ENCODE data around the gene IYD. TPM values are rescaled to one million over a fixed set of nuclear protein-coding genes. Genes with fewer than 3 reads are reported as not detected.
A peak's percentile ranks its signal among the peaks of the same experiment; 100 is the strongest.

IYD gene
- polyA plus RNA-seq, 2 of the 4 experiments (the other 2 are of a cell fraction), result 0.08 TPM; not detected in 1

DNA sequence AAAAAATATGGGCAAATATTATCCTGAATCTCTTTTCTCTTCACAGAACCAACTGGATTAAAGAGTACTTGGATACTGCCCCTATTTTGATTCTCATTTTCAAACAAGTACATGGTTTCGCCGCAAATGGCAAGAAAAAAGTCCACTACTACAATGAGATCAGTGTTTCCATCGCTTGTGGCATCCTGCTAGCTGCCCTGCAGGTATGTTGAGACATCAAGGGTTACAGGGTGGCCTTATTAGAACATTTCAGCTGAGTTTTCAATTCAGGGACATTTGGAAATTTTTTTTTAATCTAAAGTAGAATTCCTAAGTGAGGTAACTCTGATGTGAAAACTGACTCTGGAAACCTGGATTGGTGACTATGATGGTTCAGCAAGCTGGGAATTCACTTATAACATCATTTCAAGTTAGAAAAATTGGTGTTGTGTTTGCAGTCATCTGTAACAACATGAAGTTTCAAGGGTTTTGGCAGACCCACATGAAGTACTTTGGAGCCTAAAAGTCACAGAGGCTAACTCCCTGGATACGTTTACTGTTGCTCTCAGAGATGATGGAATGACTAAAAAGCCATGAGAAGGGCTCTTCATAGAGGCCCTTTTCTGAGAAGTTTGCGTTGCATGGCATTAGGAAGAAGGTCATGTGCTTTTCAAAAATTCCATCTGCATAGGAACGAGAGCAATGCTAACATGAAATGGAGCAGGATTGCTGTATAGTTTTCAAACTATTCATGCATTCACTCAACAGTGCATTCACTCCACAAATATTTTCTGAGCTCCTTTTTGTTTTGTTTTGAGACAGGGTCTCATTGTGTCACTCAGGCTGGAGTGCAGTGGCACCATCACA, 25.5 kb downstream of the IYD start:
- Histone ChIP-seq H3K27ac (no peak overlapping the region; a peak in 1 of 6 replicates), H3K4me3 (no peak overlapping the region), H3K4me1 (peaks cover 23% of the 10 kb centered on the region), H3K4me2 (no peak overlapping the region), H3K9me3 (no peaks in the 10 kb centered on the region)
- ChIA-PET CTCF (interaction anchor here (0.8 to 5.1 kb wide), 23 partner anchors 9 to 433 kb away, joined by 3 to 39 read pairs (median 4); no protein-coding TSS in a partner anchor), POLR2A (no interaction called here)
- 83% methylated on average over 6 of the region's 6 CpGs for WGBS (ENCODE audit: missing lambda C conversion rate)
- FAIRE-seq (no peak), ATAC-seq (no peak), DNase-seq (ENCODE audit: low read depth in 1 of 2, low spot score in 1 of 2) (no peak)
- no peak for TF ChIP-seq SMC3 (IDR thresholded peaks at IDR 0.05)
- TF ChIP-seq ESRRA (IDR thresholded peaks at IDR 0.05; ENCODE audit: borderline replicate concordance, low read length), result no peak
- TF ChIP-seq RARB (CRISPR knock-in tag; IDR thresholded peaks at IDR 0.05), result no peak
- no peak for TF ChIP-seq HOXA7 (CRISPR knock-in tag; IDR thresholded peaks at IDR 0.05)
- TF ChIP-seq HEYL (CRISPR knock-in tag; IDR thresholded peaks at IDR 0.05), result no peak
- TF ChIP-seq ELK1 (IDR thresholded peaks at IDR 0.05; ENCODE audit: low read depth, low read length), result no peak
- no peak for TF ChIP-seq ZSCAN20 (CRISPR knock-in tag; IDR thresholded peaks at IDR 0.05)
- no peak for TF ChIP-seq REST (IDR thresholded peaks at IDR 0.05)
- TF ChIP-seq POLR2AphosphoS2 (conservative IDR thresholded peaks at IDR 0.05; ENCODE audit: low read length), result no peak
- TF ChIP-seq EHMT2 (IDR thresholded peaks at IDR 0.05; ENCODE audit: low read depth), result no peak
- TF ChIP-seq HOXB13 (CRISPR knock-in tag; IDR thresholded peaks at IDR 0.05; ENCODE audit: low read depth), result no peak
- TF ChIP-seq PHF8 (IDR thresholded peaks at IDR 0.05; ENCODE audit: borderline replicate concordance, low read depth), result no peak

- H3K4me3 ChIP-seq, result no peak overlapping the region
- ChIA-PET POLR2A (interaction anchor here (1.0 kb wide), 1 partner anchor 216 kb away, joined by 3 read pairs; no protein-coding TSS in a partner anchor), CTCF (interaction anchor here (0.6 to 5.1 kb wide), 30 partner anchors 8 to 433 kb away, joined by 3 to 39 read pairs (median 4); no protein-coding TSS in a partner anchor)
- peaks cover 23% of the 10 kb centered on the region for H3K4me1 ChIP-seq
- no peaks in the 10 kb centered on the region for H3K9me3 ChIP-seq
- WGBS (ENCODE audit: missing lambda C conversion rate), result 37% methylated on average over 3 of the region's 3 CpGs
- FAIRE-seq, result no peak
- peak overlapping the region in 1 of 2 experiments; percentile 17; a peak in 1 of 6 replicates for H3K27ac ChIP-seq
- ATAC-seq, result no peak
- no peak for DNase-seq (ENCODE audit: low read depth in 1 of 2, low spot score in 1 of 2)
- H3K4me2 ChIP-seq, result no peak overlapping the region
- TF ChIP-seq HMGXB4 (CRISPR knock-in tag; IDR thresholded peaks at IDR 0.05; ENCODE audit: borderline replicate concordance) (no peak), NFE2L2 (conservative IDR thresholded peaks at IDR 0.05; ENCODE audit: low read length) (no peak), RNF2 (IDR thresholded peaks at IDR 0.05; ENCODE audit: borderline replicate concordance, low read depth) (no peak), ELK1 (IDR thresholded peaks at IDR 0.05; ENCODE audit: low read depth, low read length) (no peak), POLR2AphosphoS2 (conservative IDR thresholded peaks at IDR 0.05; ENCODE audit: low read length) (no peak), RFX5 (IDR thresholded peaks at IDR 0.05) (no peak), REST (IDR thresholded peaks at IDR 0.05) (no peak), HEYL (CRISPR knock-in tag; IDR thresholded peaks at IDR 0.05) (no peak), CBX2 (IDR thresholded peaks at IDR 0.05; ENCODE audit: borderline replicate concordance, low read depth) (no peak), RAD21 (conservative IDR thresholded peaks at IDR 0.05 in 1 of 2, IDR thresholded peaks at IDR 0.05 in 1 of 2) (no peak), ZC3H11A (IDR thresholded peaks at IDR 0.05) (no peak), POLR2A (IDR thresholded peaks at IDR 0.05; ENCODE audit: low read length) (no peak)
- TF ChIP-seq, protein P1, sequence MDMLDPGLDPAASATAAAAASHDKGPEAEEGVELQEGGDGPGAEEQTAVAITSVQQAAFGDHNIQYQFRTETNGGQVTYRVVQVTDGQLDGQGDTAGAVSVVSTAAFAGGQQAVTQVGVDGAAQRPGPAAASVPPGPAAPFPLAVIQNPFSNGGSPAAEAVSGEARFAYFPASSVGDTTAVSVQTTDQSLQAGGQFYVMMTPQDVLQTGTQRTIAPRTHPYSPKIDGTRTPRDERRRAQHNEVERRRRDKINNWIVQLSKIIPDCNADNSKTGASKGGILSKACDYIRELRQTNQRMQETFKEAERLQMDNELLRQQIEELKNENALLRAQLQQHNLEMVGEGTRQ (IDR thresholded peaks at IDR 0.05), result no peak
Observed at GRCh38 chr6:150394899-150395295, 26.1 kb downstream of the IYD start.
